Activated CD8-positive, alpha-beta memory T cell treated with anti-CD3 and anti-CD28 coated beads, Interleukin-2, amount 50 U/mL, for 1 hour (primary cell): ENCODE data around the gene KRT71.
A peak's percentile ranks its signal among the peaks of the same experiment; 100 is the strongest.

Source experiments
- DNase-seq: peaks from one replicate; pipeline ENCODE4 v3.0.0-alpha.2; 2020; ENCODE audit errors: extremely low read depth

Gene KRT71

DNA sequence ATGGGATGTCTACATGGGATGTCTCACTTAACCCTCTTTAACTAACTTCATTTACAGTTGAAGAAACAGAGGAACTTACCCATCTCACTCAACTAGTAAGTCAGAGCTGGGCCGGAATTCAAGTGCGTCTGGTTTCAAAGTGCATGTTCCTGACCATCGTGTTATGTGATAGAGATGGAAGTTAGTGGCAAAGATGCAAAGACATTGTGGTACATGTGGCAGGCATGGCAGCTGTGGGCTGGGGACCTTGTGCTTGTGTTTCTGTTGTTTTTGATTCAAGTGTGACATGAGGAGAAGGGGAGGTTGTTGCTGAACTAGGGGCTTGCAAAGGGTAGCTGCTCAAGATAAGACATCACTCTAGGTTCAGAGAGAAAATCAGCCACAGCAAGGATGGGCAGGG, 23.0 kb upstream of the KRT71 start:
- DNase-seq = no peak

DNA sequence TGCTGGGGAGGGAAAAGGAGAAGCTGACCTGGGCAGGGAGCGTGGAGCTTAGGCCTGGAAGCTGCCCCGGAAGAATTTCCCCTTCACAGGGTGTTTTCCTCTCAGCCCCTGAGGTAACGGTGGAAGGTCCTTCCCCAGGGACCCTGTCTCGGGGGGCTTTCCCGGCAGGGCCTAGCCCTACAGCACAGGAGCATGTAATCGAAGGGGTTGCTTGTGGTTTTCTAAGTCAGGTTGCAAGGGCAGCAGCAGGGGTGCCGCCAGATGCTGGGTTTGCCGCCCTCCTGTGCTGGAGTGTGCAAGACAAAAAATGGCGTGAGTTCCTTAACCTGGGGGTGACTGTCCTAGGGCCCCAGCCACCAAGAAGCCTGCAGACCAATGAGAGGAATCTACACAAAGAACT, 22.3 kb upstream of the KRT71 start:
- no peak for DNase-seq

DNA sequence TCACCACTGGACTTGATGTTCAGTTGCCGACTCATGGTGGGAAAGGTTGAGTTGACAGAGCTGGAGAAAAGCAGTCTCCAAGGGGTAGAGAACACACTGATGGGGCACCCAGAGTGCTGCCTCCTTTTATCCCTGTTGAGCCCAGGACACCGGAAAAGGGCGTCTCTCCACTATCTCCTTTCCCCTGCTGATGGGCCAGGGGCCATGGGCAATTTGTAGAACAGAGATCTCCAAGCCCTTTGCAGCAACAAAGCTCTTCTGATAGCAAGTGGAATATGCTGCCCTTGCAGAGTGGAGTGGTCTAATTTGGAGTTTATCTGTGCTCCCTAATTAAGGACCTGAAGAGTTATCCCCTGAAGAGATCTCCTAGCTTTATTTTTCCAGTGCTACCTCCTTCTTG, 20.8 kb upstream of the KRT71 start, which contains the start of gene KRT74:
KRT74 (minus strand) TSS at position 101 of the 400 bp plus-strand sequence; CDS start at position 35, 66 bp downstream.
- no peak for DNase-seq

DNA sequence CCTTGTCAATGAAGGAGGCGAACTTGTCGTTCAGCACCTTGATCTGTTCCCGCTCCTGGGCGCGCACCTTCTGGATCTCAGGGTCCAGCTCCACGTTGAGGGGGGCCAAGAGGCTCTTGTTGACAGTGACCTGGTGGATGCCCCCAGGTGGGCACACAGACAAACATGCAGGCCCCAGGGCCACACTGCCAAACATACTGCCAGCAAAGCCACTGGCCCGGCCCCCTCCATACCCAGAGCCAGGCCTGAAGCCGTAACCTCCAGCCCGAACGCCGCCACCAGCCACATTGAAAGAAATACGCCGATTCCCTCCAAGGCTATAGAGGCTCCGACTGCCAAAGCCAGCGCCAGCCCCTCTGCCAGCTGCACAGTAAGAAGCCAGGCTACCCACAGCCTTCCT, 20.4 kb upstream of the KRT71 start:
- no peak for DNase-seq

DNA sequence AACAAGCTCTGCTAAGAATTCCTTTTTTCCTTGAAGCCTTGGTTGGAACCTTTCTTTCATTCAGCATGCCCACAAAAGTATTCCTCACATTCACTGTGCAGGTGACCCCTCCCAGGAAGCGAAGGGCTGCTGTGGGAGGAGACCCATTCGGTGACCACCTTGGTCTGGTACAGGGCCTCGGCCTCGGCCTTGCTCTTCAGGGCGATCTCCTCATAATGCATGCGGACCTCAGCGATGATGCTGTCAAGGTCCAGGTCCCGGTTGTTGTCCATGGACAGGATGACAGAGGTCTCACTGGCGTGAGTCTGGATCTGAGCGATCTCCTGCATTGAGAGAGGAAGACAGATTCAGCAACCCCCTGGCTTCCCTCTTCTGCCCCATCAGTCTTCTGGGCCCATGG, 17.6 kb upstream of the KRT71 start:
- no peak for DNase-seq

DNA sequence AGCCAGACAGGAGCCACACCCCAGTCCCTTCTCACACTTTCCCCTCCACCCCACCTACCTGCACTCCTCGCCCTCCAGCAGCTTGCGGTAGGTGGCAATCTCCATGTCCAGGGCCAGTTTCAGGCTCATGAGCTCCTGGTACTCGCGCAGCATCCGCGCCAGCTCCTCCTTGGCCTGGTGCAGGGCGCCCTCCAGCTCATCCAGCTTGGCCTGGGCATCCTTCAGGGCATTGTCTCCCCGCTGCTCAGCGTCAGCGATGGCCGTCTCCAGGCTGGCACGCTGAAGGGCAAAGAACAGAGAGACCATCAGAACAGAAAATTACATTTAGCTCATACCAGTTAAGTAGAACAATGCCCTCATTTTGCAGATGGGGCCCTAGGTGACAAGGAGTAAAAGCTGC, 15.2 kb upstream of the KRT71 start:
- DNase-seq = no peak

DNA sequence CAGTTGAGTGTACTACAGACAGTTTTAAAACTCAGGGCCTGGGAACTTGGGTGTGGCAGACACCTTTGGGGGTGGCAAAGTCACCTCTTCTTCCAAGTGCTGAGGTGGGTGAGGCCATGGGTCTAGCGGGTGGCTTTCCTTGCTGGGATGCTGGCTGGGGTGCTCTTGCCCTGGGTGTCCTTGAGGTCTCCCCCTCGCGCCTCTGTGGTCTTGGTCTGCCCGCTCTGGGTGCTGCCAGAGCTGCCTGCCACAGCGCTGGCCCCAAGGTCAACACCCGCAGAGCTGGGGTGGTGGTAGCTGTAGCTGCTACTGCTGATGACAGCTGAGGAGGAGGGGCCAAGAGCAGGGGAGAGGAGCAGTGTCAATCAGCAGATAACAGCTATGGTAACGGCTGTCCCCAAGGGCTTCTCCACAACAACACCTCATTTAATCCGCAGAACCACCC, 13.9 kb upstream of the KRT71 start:
- DNase-seq = peak; percentile 31

DNA sequence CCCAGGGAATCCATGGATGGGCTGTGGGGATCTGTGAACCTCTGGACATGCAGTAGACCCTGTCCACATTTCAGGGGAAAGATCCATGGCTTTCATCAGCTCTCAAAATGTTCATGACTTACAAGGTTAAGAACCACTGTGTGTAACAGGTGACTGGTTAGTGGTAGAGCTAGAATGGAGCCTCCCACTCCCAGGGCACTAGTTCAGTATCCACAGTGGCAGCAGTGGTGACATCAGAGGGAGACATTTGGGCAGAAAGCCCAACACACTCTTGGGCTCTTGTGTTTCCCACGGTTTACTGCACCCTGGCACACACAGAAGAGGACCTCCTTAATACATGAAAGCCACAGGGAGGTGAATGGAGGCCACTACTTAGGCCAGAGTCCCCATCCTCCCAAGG, 11.6 kb upstream of the KRT71 start:
- DNase-seq = no peak

DNA sequence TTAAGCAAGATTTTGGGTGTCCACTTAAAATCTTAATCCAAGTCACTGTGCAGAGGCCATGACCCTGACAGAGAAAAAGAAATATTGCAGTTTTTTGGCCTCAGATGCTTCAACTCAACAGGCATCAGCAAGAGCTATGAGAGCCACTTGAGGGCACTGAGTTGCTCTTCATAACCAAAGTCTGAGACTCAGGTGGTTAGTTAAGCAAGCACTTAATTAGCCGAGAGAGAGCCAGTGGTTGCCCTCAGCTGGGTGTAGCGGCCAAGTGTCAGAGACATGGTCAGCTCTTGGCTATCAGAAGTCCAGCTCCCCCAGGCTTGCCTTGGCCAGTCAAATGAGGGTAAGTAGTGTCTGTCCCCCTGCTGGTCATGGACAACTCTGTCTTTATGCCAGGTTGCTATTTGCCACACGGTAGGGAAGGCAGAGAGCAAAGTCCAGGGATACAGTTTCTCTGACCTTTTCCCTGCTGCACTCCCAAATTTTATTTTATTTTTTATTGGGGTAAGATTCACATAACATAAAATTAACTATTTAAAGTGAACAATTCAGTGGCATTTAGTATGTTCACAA, 9.0 kb upstream of the KRT71 start:
- DNase-seq = no peak

DNA sequence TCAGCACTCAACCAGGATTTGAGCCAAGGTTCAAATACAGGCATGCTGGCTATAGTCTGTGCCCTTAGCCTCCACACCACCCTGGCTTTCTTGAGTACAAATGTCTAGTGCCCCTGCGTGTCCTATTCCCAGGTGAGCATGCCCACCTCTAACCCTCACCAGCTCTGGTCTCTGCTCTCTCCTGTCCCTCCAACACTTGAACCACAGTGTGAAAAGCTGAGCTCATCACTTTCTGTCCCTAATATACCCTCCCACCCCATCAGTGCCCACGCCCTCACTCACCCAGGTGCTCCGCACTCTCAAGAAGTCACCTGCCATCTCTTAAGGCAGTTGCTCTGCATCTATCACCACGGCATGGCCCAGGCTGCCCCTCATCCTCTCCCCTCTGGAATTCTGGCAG, 7.0 kb upstream of the KRT71 start:
- DNase-seq = no peak

DNA sequence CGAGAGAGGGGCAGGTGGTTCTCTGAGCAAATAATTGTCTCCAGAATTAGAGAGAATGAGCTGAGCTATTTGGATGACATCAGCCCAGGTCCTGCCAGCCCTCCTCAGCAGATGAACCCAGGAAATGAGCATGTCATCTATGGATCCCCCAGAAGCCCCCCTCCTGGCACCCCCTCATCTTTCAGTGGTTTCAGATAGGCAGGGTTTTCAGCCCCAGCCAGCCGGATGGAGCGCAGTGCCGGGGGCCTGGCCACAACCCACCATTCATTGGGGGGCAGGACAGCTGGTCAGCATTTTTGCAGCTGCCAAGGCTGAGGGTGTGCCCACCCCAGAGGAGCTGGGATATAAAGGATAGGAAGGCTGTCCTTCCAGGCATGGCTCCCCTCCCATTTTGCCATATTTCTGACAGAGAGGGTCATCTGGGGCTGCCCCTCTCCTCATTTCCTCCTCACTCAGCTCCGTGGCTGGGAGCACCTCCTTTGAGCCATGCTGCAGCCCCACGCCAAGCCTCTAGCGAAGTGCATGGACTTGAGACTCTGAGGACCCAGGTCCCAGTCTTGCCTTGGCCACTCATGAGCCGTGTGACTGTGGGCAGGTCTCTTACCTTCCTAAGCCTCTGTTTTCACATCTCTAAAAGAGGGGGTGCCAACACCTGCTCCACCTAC, 6.0 kb upstream of the KRT71 start:
- no peak for DNase-seq

DNA sequence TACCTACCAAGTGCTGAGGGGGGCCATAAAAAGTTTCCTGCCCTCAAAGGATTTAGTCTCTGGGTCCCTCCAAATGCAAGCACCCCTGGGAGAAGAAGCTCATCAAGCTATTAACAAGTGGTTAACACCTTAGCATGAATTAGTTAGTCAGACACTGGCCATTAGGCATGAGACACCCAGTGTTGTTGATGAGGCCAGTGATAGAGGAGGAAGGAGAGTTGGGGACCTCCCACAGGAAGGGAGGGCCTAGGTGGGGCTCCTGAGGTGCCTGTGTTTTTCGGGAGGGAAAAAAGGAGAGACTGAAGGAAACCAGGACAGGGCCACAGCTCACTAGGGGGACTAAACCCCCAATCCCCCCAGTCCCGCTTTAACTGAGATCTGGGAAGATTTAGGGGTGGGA, 4.5 kb upstream of the KRT71 start:
- no peak for DNase-seq

DNA sequence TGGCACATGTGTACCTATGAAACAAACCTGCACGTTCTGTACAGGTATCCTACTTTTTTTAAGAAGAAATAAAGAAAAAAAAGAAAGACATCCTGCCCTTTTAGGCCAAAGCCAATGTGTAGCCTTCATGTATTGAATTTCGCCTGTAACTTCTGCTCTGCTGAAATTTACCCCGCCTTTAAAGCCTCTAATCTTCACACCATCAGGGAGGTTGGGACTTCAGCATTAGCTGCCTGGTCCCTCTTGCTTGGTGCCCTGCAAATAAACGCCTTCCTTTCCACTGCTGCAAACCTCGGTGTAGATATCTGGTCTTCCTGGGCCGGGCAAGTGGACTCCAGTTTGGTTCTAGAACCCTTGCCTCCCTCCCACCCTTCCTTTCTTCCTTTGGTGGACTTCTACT, 2.6 kb upstream of the KRT71 start:
- no peak for DNase-seq

DNA sequence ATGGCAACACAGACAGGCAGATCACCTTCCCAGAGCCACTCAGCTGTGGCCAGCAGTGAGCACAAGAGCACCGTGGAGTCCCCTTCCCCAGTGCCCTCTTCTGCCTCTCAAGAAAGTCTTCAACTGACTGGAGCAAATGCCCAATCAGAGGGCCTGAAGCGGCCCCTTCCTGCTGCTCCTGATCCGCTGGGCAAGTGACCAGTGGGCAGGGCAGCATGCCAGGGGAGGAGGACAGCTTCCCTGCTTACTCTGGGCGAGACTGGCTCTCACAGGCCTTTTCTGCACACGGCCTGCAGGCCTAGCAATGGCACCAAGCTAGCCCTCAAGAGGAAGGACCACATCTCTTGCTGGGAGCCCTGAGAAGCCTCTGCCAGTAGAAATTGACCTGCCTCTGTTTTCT, 890 bp downstream of the KRT71 start:
- DNase-seq = no peak

DNA sequence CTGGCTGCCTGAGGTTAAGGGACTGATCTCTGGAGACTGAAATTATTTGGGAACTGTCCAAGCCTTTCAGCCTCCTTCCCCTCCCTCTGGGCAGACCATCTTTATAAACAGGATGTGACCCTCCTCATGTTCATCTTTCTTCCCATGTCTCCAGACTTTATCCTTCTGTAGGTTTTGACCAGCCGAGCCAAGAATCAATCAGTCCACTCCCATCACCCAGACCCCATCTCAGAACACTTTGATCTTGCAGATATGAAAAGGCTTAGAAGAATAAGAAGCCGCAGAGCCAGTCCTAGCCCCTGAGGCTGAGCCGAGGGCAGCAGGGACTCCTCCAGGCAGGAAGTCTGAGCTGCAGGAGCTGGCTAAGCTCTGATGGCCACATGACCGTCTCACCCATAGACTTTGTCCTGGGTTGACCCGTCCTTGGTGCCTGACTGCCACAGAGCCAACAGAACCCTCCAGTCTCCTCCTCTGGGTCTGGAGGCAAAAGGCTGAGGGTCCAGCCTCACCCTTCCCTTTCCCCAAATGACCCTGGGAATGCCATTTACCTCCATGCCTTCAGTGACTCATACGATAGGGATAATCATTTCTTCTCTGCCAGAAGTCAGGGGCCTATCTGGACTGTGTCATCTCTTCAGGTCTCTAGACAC, 1.6 kb downstream of the KRT71 start:
- no peak for DNase-seq

DNA sequence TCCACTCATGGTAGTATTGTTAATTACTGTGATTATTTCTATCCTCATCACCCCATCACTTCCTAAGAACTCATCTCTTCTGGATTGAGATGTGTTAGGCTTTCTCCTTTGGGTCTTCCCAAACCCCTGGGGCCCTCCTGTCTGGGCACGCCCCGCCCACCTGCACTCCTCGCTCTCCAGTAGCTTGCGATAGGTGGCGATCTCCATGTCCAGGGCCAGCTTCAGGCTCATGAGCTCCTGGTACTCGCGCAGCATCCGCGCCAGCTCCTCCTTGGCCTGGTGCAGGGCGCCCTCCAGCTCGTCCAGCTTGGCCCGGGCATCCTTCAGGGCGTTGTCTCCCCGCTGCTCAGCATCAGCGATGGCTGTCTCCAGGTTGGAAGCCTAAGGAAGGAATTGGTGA, 6.8 kb downstream of the KRT71 start:
- no peak for DNase-seq

DNA sequence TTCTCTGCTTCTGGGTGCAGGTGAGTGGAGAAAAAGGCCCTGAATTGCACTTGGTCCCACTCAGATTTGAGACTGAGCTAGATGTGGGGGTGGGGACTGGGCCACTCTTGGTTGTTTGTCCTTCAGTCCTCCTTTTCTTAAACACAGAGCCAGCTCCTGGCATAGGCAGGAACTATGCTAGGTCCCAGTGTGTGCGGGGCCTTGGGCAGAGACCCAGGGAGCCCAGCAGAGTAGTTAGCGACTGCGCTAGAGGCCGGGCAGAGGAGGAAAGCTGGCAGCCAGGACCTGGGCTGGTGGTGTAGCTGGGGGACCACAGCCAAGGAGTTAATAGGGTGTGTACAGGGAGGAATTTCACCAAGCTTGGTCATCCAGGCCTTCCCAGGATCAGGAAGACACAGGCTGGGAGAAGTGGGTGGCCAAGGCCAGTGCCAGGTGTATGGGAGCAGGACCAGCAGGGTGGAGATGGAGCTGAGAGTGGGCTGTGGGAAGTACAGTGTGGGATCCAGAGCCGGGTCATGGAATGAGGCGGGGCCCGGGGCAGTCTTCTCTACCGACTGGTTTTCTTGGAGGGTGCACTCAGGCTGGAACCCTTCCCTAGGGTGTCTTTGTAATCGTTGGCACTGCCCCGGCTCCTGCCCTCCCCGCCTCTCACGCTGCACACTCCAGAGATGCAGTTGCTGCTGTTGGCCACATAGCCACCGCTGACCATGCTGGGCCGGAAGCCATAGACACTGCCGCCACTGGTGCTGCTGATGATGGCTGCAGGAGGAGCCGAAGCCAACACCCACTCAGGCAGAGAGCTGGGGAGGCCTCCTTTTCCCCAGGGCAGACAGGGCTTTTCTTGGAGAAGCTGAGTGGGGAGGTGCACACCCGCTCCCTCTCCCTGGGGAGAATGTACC, 8.7 kb downstream of the KRT71 start:
- DNase-seq = no peak

DNA sequence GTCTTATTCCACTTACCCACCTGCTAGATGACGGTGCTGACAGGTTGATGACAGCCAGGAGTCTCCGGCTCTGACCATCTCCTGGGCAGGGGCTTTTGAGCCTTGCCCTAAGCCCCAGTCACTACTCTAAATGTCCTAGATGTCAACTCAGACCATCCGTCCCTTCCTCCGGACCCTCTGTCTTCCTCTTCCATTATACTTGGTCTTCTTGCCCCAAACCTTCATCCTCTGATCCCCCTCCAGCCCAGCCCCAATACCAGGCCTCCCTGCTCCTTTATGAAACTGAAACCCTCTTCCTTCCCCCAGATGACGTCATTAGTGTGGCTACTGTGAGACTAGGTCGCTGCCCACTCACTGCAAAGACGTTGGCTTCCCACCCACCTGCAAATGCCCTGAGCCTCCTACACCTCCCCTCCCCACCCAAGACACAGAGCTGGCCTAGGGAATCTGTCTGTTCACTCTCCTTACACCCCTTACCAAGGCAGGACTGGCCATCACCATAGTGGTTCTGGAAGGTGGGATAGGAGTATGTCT, 10.1 kb downstream of the KRT71 start:
- no peak for DNase-seq

DNA sequence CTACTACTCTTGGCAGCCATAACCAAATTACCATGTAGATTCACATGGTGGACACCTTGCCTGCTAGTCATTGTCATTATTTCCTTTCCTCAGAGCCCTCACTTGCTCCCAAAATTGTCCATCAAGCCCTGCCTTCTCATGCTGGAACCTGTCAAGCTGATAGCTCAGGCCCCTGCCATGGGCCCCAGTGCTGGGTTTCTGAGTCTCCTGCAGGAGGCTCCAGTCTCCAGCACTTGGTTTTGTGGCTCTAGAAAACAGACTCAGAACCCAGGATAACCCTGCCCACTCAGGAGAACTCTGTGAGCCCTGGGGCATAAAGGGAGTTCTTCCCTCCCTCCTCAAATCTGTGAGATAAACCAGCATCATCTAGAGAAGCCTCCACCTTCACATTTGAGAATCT, 10.8 kb downstream of the KRT71 start:
- DNase-seq = no peak

DNA sequence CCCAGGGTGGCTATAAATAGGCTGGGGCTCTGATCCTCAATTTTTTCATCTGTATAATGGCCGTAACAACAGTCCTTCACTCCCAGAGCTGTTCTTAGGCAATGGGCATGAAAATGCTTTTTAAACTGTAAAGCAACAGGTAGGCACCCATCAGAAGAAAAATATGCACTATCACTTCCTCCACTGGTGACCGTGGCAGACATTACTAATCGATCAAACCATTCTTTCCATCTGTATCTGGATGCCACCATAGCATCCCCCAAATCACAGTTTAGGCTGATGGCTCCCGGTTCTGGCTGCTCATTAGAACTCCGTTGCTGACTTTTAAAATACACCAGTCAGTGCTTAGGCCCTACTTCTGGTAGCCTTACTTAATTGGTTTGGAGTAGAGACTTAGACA, 11.2 kb downstream of the KRT71 start:
- no peak for DNase-seq

DNA sequence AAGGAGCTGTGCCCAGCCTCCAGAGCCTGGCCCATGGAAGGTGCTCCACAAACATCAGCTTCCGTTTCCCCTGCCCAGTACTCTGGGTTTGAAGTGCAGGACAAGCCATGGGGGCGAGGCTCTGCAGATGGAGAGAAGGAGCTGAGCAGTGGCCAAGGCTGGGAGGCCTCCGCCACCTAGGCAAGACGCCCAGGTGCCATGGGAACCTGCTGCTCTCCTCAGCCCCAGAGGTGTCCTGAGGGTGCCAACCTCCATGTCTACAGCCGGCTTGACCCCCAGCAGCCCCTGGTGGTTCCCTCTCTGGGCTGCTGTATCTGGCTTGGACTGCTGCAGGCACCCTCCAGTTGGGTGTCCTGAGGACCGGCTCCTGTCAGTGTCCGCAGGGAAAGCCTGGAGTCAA, 12.4 kb downstream of the KRT71 start:
- DNase-seq = no peak

DNA sequence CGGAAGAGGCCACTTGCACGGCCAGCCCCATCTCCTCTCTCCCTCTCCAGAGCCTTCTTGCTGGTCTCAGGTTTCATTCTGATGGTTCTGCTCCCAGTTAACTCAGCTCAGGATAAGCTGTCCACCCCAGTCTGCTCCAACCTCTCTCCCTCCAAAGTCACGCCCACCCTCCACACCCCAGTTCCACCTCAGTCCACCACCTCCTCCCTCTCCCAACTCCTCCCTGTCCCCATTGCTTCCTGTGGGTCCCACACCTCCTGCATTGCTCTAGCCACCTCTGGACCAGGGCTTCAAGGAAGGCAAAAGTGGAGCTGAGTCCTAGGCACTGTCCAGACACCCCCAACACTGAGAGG, 13.1 kb downstream of the KRT71 start:
- no peak for DNase-seq
